GM23338 (cell line): ENCODE results near the gene CNTNAP5. TPM values are rescaled to one million over a fixed set of nuclear protein-coding genes. Genes with fewer than 3 reads are reported as not detected.

Experiments used
- ATAC-seq: fragments of 200-7000 bp; cut with Tn5 transposase; 3 replicates; pipeline ENCODE4 v1.9.1; 2020
- DNase-seq: peaks from one replicate; pipeline ENCODE4 v3.0.0-alpha.2; 2015; ENCODE audit warnings: low spot score
- H2AFZ ChIP-seq: fragments of 200-600 bp; sonication (generic); 2 replicates; pipeline ENCODE4 v1.8.0; 2016; ENCODE audit warnings: antibody characterized with exemption, mild to moderate bottlenecking, moderate library complexity
- H3F3A ChIP-seq: fragments of 200-600 bp; sonication (generic); replicated peaks from 2 replicates; pipeline ENCODE4 v1.8.0; 2017; ENCODE audit warnings: antibody characterized with exemption, mixed run types, low read depth
- H3K27ac ChIP-seq: fragments of 200-600 bp; sonication (generic); 2 replicates; pipeline ENCODE4 v1.6.1; 2016; ENCODE audit warnings: low read depth
- H3K27me3 ChIP-seq: fragments of 200-600 bp; sonication (generic); 2 replicates; pipeline ENCODE4 v1.8.0; 2016; ENCODE audit warnings: mild to moderate bottlenecking, mixed run types, moderate library complexity; ENCODE audit not compliant: insufficient read depth
- H3K36me3 ChIP-seq: fragments of 200-600 bp; sonication (generic); 2 replicates; pipeline ENCODE4 v1.8.0; 2016; ENCODE audit warnings: mild to moderate bottlenecking; ENCODE audit not compliant: insufficient read depth
- H3K4me1 ChIP-seq: fragments of 200-600 bp; sonication (generic); 2 replicates; pipeline ENCODE4 v1.8.0; 2016; ENCODE audit warnings: mild to moderate bottlenecking, moderate library complexity; ENCODE audit not compliant: insufficient read depth
- H3K4me2 ChIP-seq: fragments of 200-600 bp; sonication (generic); 2 replicates; pipeline ENCODE4 v1.7.1; 2017; ENCODE audit warnings: mixed run types
- H3K4me3 ChIP-seq: fragments of 200-600 bp; sonication (generic); 2 replicates; pipeline ENCODE4 v1.6.1; 2016; ENCODE audit warnings: mixed run types
- H3K79me2 ChIP-seq: fragments of 200-600 bp; sonication (generic); replicated peaks from 2 replicates; pipeline ENCODE4 v1.8.0; 2017; ENCODE audit warnings: mild to moderate bottlenecking; ENCODE audit not compliant: insufficient read depth
- H3K9me2 ChIP-seq: fragments of 200-600 bp; sonication (generic); 2 replicates; pipeline ENCODE4 v1.8.0; 2017; ENCODE audit not compliant: insufficient read depth
- H4K20me1 ChIP-seq: fragments of 200-600 bp; sonication (generic); replicated peaks from 2 replicates; pipeline ENCODE4 v1.8.0; 2017; ENCODE audit warnings: mild to moderate bottlenecking; ENCODE audit not compliant: insufficient read depth
- H3K27ac Mint-ChIP-seq: 2 replicates; pipeline ENCODE4 v1.8.0; 2020; ENCODE audit warnings: inconsistent platforms, mild to moderate bottlenecking, moderate library complexity, mixed read lengths
- H3K27me3 Mint-ChIP-seq: 3 replicates; pipeline ENCODE4 v1.8.0; 2022; ENCODE audit warnings: low read depth, mild to moderate bottlenecking, moderate library complexity, mixed read lengths, inconsistent platforms; ENCODE audit not compliant: insufficient read depth, poor library complexity
- H3K36me3 Mint-ChIP-seq: 3 replicates; pipeline ENCODE4 v1.8.0; 2021; ENCODE audit warnings: low read depth, mild to moderate bottlenecking, inconsistent platforms, moderate library complexity, mixed read lengths
- H3K4me1 Mint-ChIP-seq: 3 replicates; pipeline ENCODE4 v1.8.0; 2020; ENCODE audit warnings: mild to moderate bottlenecking, inconsistent platforms, mixed read lengths
- H3K4me3 Mint-ChIP-seq: 3 replicates; pipeline ENCODE4 v1.8.0; 2021; ENCODE audit warnings: moderate library complexity, mild to moderate bottlenecking, inconsistent platforms, mixed read lengths
- H3K9me3 Mint-ChIP-seq: 3 replicates; pipeline ENCODE4 v1.8.0; 2020; ENCODE audit warnings: moderate library complexity, mild to moderate bottlenecking, inconsistent platforms, mixed read lengths
- EZH2 ChIP-seq: fragments of 200-600 bp; sonication (generic); IDR thresholded peaks from one replicate; pipeline ENCODE4 v1.8.0; 2017; ENCODE audit warnings: antibody characterized with exemption, mild to moderate bottlenecking, low read depth; ENCODE audit not compliant: unreplicated experiment
- EZH2phosphoT487 ChIP-seq: fragments of 200-600 bp; sonication (generic); IDR thresholded peaks from one replicate; pipeline ENCODE4 v1.8.1; 2018; ENCODE audit warnings: antibody characterized with exemption; ENCODE audit not compliant: unreplicated experiment
- JUNB ChIP-seq: IDR thresholded peaks from one replicate; pipeline ENCODE4 v1.6.1; 2016; ENCODE audit warnings: antibody characterized with exemption; ENCODE audit not compliant: unreplicated experiment
- NANOG ChIP-seq: IDR thresholded peaks from 2 replicates; pipeline ENCODE4 v1.6.1; 2016; ENCODE audit warnings: antibody characterized with exemption, borderline replicate concordance
- POLR2AphosphoS5 ChIP-seq: IDR thresholded peaks from 2 replicates; pipeline ENCODE4 v1.6.1; 2016; ENCODE audit warnings: antibody characterized with exemption, low read depth
- STAT1 ChIP-seq: IDR thresholded peaks from one replicate; pipeline ENCODE4 v1.6.1; 2016; ENCODE audit warnings: antibody characterized with exemption; ENCODE audit not compliant: unreplicated experiment
- ZNF114 ChIP-seq: fragments of 250-450 bp; sonication (Bioruptor Pico); IDR thresholded peaks from 2 replicates; pipeline ENCODE4 v1.5.0; 2020; ENCODE audit warnings: mild to moderate bottlenecking, moderate library complexity
- ZNF331 ChIP-seq: fragments of 250-450 bp; sonication (Bioruptor Pico); IDR thresholded peaks from 2 replicates; pipeline ENCODE4 v1.5.0; 2020; ENCODE audit warnings: low read depth, mild to moderate bottlenecking, moderate library complexity
- polyA plus RNA-seq: library from polyadenylated mRNA; unstranded; fragments of >200 nt; fragmentation: Nextera tagmentation; extraction: Ambion mirVana; gene quantifications from 2 replicates; pipeline ENCODE4 v1.2.1, GENCODE V29; 2016
- total RNA-seq: library from RNA; depleted of rRNA; stranded (reverse); fragments of >200 nt; shearing (Covaris generic); gene quantifications from 2 replicates; pipeline ENCODE4 v1.2.3, GENCODE V29; 2014
- TF ChIP-seq, protein P1 (sequence below), 2 experiments: fragments of 200-600 bp in 1 of 2; sonication (generic) in 1 of 2; conservative IDR thresholded peaks; 2 replicates each; pipeline versions ENCODE4 v1.5.1 to v1.6.1; 2016 to 2017; ENCODE audit warnings: antibody characterized with exemption in 2 of 2, low read depth in 2 of 2, mild to moderate bottlenecking in 2 of 2, moderate library complexity in 1 of 2
- TF ChIP-seq, protein P2 (sequence below): IDR thresholded peaks from 2 replicates; pipeline ENCODE4 v1.6.1; 2016; ENCODE audit warnings: antibody characterized with exemption

CNTNAP5 gene
- total and polyA plus RNA-seq, 2 experiments from 2014 or later, result 0.49 to 0.50 TPM

DNA sequence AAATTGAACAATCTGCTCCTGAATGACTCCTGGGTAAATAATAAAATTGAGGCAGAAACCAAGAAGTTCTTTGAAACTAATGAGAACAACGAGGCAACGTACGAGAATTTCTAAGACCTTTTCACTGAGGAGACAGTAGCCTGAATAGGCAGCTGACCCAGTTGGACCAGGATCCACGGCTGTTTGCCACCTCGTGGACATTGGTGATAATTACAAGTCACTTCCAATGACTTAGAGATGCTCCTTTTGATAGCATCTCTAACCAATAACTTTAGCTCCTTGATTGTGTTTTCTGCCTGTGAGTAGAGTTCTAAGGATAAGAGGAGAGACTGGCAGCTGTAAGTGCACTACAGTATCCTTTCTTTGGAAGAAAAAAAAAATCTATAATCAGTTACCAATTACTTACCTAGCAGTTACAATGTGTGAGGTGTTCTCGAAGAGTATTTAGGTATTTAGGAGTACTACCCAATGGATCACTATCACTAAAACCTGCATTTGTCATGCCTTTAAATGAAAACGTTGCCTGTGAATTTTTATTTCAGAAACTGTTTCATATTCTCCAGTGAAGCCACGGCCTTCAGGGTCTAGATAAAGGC lies 31.3 kb upstream of the CNTNAP5 start:
- no peak overlapping the region for H3K4me2 ChIP-seq
- H3K4me1 Mint-ChIP-seq, result no peaks in the 10 kb centered on the region
- no peaks in the 10 kb centered on the region for H3K9me2 ChIP-seq
- no peak overlapping the region for H3K4me3 Mint-ChIP-seq
- ATAC-seq (peak; percentile 85), DNase-seq (peak; percentile 78)
- no peak overlapping the region for H3K27ac ChIP-seq
- no peaks in the 10 kb centered on the region for H3F3A ChIP-seq
- H3K4me1 ChIP-seq, result no peaks in the 10 kb centered on the region
- H3K4me3 ChIP-seq, result no peak overlapping the region
- no peaks in the 10 kb centered on the region for H3K36me3 Mint-ChIP-seq
- no peaks in the 10 kb centered on the region for H3K27me3 ChIP-seq
- H2AFZ ChIP-seq, result no peak overlapping the region
- H3K27ac Mint-ChIP-seq, result no peak overlapping the region
- H3K36me3 ChIP-seq, result no peaks in the 10 kb centered on the region
- no peaks in the 10 kb centered on the region for H4K20me1 ChIP-seq
- H3K9me3 Mint-ChIP-seq, result peaks cover 3% of the 10 kb centered on the region; the same call in 1 of the 3 replicates
- H3K27me3 Mint-ChIP-seq, result peaks cover 2% of the 10 kb centered on the region
- TF ChIP-seq EZH2 (no peak), POLR2AphosphoS5 (no peak)
- TF ChIP-seq, protein P1, sequence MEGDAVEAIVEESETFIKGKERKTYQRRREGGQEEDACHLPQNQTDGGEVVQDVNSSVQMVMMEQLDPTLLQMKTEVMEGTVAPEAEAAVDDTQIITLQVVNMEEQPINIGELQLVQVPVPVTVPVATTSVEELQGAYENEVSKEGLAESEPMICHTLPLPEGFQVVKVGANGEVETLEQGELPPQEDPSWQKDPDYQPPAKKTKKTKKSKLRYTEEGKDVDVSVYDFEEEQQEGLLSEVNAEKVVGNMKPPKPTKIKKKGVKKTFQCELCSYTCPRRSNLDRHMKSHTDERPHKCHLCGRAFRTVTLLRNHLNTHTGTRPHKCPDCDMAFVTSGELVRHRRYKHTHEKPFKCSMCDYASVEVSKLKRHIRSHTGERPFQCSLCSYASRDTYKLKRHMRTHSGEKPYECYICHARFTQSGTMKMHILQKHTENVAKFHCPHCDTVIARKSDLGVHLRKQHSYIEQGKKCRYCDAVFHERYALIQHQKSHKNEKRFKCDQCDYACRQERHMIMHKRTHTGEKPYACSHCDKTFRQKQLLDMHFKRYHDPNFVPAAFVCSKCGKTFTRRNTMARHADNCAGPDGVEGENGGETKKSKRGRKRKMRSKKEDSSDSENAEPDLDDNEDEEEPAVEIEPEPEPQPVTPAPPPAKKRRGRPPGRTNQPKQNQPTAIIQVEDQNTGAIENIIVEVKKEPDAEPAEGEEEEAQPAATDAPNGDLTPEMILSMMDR (conservative IDR thresholded peaks at IDR 0.05; ENCODE audit: low read depth in 2 of 2), result peak; percentile 67 to 78
- H3K79me2 ChIP-seq, result no peaks in the 10 kb centered on the region

DNA sequence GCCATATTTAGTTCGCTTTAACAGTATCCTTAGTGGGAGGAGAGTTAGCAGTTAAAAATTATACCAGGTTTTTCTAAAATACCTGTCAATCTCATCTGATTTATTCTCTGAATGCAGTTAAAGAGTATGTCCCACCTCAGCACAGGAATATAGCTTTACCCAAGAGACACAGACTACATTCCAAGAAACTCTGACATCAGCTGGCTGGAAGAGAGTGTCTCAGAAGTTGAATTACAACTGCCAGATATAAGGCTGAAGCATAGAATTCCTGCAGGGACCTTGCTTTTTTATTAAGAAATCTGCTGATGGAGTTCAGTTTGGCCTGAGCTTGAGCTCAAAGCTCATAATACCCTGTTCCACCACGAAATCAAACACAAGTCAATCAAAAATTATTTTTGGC lies 25.4 kb upstream of the CNTNAP5 start:
- Mint-ChIP-seq H3K27me3 (peaks cover 4% of the 10 kb centered on the region), H3K36me3 (no peaks in the 10 kb centered on the region), H3K4me1 (no peaks in the 10 kb centered on the region), H3K4me3 (no peak overlapping the region), H3K9me3 (no peaks in the 10 kb centered on the region), H3K27ac (no peak overlapping the region)
- Histone ChIP-seq H3K4me1 (no peaks in the 10 kb centered on the region), H3K27me3 (no peaks in the 10 kb centered on the region), H3K4me3 (no peak overlapping the region), H3K27ac (no peak overlapping the region), H3K9me2 (no peaks in the 10 kb centered on the region), H3K36me3 (no peaks in the 10 kb centered on the region), H4K20me1 (no peaks in the 10 kb centered on the region), H3K79me2 (no peaks in the 10 kb centered on the region), H3F3A (no peaks in the 10 kb centered on the region), H3K4me2 (no peak overlapping the region), H2AFZ (no peak overlapping the region)
- ATAC-seq (no peak), DNase-seq (no peak)
- no peak for TF ChIP-seq EZH2phosphoT487
- TF ChIP-seq ZNF114 (CRISPR knock-in tag), result no peak
- TF ChIP-seq STAT1, result no peak
- TF ChIP-seq, protein P1 (conservative IDR thresholded peaks at IDR 0.05; ENCODE audit: low read depth in 2 of 2), result no peak
- TF ChIP-seq ZNF331 (CRISPR knock-in tag), result no peak
- TF ChIP-seq, protein P2, sequence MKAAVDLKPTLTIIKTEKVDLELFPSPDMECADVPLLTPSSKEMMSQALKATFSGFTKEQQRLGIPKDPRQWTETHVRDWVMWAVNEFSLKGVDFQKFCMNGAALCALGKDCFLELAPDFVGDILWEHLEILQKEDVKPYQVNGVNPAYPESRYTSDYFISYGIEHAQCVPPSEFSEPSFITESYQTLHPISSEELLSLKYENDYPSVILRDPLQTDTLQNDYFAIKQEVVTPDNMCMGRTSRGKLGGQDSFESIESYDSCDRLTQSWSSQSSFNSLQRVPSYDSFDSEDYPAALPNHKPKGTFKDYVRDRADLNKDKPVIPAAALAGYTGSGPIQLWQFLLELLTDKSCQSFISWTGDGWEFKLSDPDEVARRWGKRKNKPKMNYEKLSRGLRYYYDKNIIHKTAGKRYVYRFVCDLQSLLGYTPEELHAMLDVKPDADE, result no peak
- TF ChIP-seq NANOG, result no peak
- no peak for TF ChIP-seq EZH2
- TF ChIP-seq POLR2AphosphoS5, result no peak
- no peak for TF ChIP-seq JUNB
